H1 (cell line): ENCODE measurements around the gene ADAD2. TPM values are rescaled to one million over a fixed set of nuclear protein-coding genes. Genes with fewer than 3 reads are reported as not detected.

ENCODE experiments used
- BCL11A ChIP-seq, 2 experiments: IDR thresholded peaks; one replicate each; pipeline ENCODE4 v1.6.1; 2011; ENCODE audit warnings: low read depth in 2 of 2, low read length in 2 of 2, mild to moderate bottlenecking in 2 of 2
- CBX5 ChIP-seq: fragments of 300-800, 300-1000 bp; sonication (generic); IDR thresholded peaks from 2 replicates; pipeline ENCODE4 v1.7.1; 2016; ENCODE audit warnings: antibody characterized with exemption, low read length, low read depth
- CHD7 ChIP-seq: fragments of 300-600 bp; sonication (generic); IDR thresholded peaks from 2 replicates; pipeline ENCODE4 v1.7.1; 2012; ENCODE audit warnings: low read length, moderate library complexity, mild to moderate bottlenecking, inconsistent platforms; ENCODE audit not compliant: insufficient replicate concordance
- FOSL1 ChIP-seq: IDR thresholded peaks from 2 replicates; pipeline ENCODE4 v1.6.1; 2011; ENCODE audit warnings: mild to moderate bottlenecking, low read depth, low read length, moderate library complexity; ENCODE audit not compliant: insufficient read depth
- POU5F1 ChIP-seq: IDR thresholded peaks from 2 replicates; pipeline ENCODE4 v1.6.1; 2011; ENCODE audit warnings: low read depth, mild to moderate bottlenecking, low read length, moderate library complexity
- SIRT6 ChIP-seq: IDR thresholded peaks from one replicate; pipeline ENCODE4 v1.7.1; 2012; ENCODE audit warnings: low read length, inconsistent platforms
- TAF7 ChIP-seq: optimal IDR thresholded peaks from 2 replicates; pipeline ENCODE3; 2011; ENCODE audit warnings: low read depth, mild to moderate bottlenecking, inconsistent platforms, low read length, moderate library complexity, borderline replicate concordance
- TCF12 ChIP-seq: IDR thresholded peaks from 2 replicates; pipeline ENCODE4 v1.6.1; 2011; ENCODE audit warnings: low read depth, mild to moderate bottlenecking, low read length
- polyA plus RNA-seq, 7 experiments: library from polyadenylated mRNA; depleted of rRNA in 3 of 7; stranded (reverse) in 5 of 7; unstranded in 2 of 7; fragments of >200 nt in 5 of 7; fragments of 200-250 nt in 2 of 7; gene quantifications; 1 replicate in 5 of 7; 2 replicates in 1 of 7; 4 replicates in 1 of 7; pipeline versions ENCODE4 v1.2.1 to v1.2.3, GENCODE V29; 2011 to 2013; ENCODE audit warnings: missing spikeins in 2 of 7, mixed read lengths in 2 of 7
- total RNA-seq: library from RNA; stranded (reverse); fragmentation: NEBNext Ultra II Directional; extraction: Animal tissue kit (Norgen Biotek cat#: 25700); gene quantifications from 2 replicates; pipeline ENCODE4 v1.2.1, GENCODE V29; 2021

ADAD2 gene
- total and polyA plus RNA-seq, 2 of the 8 experiments (the other 6 are each of a cell fraction or from before 2014, with no cell fraction given) = 1.2 to 1.3 TPM

- TF ChIP-seq CHD7 = no peak
- no peak for TF ChIP-seq CBX5
- TF ChIP-seq POU5F1 = no peak
- TF ChIP-seq TAF7 = no peak
- no peak for TF ChIP-seq SIRT6
- no peak for TF ChIP-seq BCL11A (IDR thresholded peaks at IDR 0.05; ENCODE audit: low read depth in 2 of 2, low read length in 2 of 2)
- TF ChIP-seq FOSL1 = no peak
- TF ChIP-seq TCF12 = no peak
These were observed 37.2 kb upstream of the ADAD2 start (continued) for GRCh38 chr16:84153660-84154214.
